A549 (cell line): ENCODE data around the gene WDR82.

ENCODE experiments used
- CEBPB ChIP-seq, 2 experiments: fragments of >200 bp in 1 of 2; sonication (Bioruptor Twin) in 1 of 2; formaldehyde crosslinking in 1 of 2; IDR thresholded peaks; 2 replicates each; pipeline ENCODE4 v1.6.1; 2012 to 2016
- EP300 ChIP-seq, 2 experiments: fragments of >200 bp; sonication (Bioruptor Twin); formaldehyde crosslinking; IDR thresholded peaks; 2 replicates in 1 of 2; 3 replicates in 1 of 2; pipeline ENCODE4 v1.6.1; 2016 to 2017
- FOXS1 ChIP-seq: fragments of 250-450 bp; sonication (Bioruptor Pico); IDR thresholded peaks from 2 replicates; pipeline ENCODE4 v1.5.0; 2020; ENCODE audit warnings: mild to moderate bottlenecking, moderate library complexity
- KDM1A ChIP-seq: fragments of 200-600 bp; sonication (generic); IDR thresholded peaks from 2 replicates; pipeline ENCODE4 v1.6.1; 2016; ENCODE audit warnings: low read depth, mild to moderate bottlenecking
- NR3C1 ChIP-seq: fragments of >200 bp; sonication (Bioruptor Twin); formaldehyde crosslinking; IDR thresholded peaks from 3 replicates; pipeline ENCODE4 v1.6.1; 2017
- POLR2A ChIP-seq: IDR thresholded peaks from 2 replicates; pipeline ENCODE4 v1.6.1; 2012; ENCODE audit warnings: mild to moderate bottlenecking, low read length
- RNF2 ChIP-seq: fragments of 200-600 bp; sonication (generic); IDR thresholded peaks from 2 replicates; pipeline ENCODE4 v1.6.1; 2016; ENCODE audit warnings: low read depth, mild to moderate bottlenecking, antibody characterized with exemption, moderate library complexity, borderline replicate concordance
- ZFP36 ChIP-seq: fragments of 450-650 bp; IDR thresholded peaks from 2 replicates; pipeline ENCODE4 v1.6.1; 2014; ENCODE audit warnings: borderline replicate concordance; ENCODE audit not compliant: partially characterized antibody
- TF ChIP-seq, protein P1 (sequence below): fragments of >200 bp; sonication (Bioruptor Twin); formaldehyde crosslinking; IDR thresholded peaks from 3 replicates; pipeline ENCODE4 v1.5.1; 2016
- TF ChIP-seq, protein P2 (sequence below): fragments of 250-450 bp; sonication (Bioruptor Pico); IDR thresholded peaks from 2 replicates; pipeline ENCODE4 v1.5.0; 2021; ENCODE audit warnings: mild to moderate bottlenecking, moderate library complexity, borderline replicate concordance

GRCh38 chr3:52305926-52306325, 27.5 kb upstream of the WDR82 start:
- TF ChIP-seq KDM1A (no peak), ZFP36 (no peak), EP300 (IDR thresholded peaks at IDR 0.05) (no peak), NR3C1 (no peak), RNF2 (no peak), FOXS1 (CRISPR knock-in tag) (no peak), POLR2A (no peak), CEBPB (IDR thresholded peaks at IDR 0.05) (no peak)
- TF ChIP-seq, protein P1, sequence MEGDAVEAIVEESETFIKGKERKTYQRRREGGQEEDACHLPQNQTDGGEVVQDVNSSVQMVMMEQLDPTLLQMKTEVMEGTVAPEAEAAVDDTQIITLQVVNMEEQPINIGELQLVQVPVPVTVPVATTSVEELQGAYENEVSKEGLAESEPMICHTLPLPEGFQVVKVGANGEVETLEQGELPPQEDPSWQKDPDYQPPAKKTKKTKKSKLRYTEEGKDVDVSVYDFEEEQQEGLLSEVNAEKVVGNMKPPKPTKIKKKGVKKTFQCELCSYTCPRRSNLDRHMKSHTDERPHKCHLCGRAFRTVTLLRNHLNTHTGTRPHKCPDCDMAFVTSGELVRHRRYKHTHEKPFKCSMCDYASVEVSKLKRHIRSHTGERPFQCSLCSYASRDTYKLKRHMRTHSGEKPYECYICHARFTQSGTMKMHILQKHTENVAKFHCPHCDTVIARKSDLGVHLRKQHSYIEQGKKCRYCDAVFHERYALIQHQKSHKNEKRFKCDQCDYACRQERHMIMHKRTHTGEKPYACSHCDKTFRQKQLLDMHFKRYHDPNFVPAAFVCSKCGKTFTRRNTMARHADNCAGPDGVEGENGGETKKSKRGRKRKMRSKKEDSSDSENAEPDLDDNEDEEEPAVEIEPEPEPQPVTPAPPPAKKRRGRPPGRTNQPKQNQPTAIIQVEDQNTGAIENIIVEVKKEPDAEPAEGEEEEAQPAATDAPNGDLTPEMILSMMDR = no peak
- TF ChIP-seq, protein P2, sequence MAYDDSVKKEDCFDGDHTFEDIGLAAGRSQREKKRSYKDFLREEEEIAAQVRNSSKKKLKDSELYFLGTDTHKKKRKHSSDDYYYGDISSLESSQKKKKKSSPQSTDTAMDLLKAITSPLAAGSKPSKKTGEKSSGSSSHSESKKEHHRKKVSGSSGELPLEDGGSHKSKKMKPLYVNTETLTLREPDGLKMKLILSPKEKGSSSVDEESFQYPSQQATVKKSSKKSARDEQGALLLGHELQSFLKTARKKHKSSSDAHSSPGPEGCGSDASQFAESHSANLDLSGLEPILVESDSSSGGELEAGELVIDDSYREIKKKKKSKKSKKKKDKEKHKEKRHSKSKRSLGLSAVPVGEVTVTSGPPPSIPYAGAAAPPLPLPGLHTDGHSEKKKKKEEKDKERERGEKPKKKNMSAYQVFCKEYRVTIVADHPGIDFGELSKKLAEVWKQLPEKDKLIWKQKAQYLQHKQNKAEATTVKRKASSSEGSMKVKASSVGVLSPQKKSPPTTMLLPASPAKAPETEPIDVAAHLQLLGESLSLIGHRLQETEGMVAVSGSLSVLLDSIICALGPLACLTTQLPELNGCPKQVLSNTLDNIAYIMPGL (CRISPR knock-in tag) = no peak
